Retinal pigment epithelial cell (primary cell): ENCODE measurements around the gene WDR70.
"Not testable (repeated sequence)": the region's sequence is repeated elsewhere in the genome, so short reads cannot be mapped to it uniquely, and the experiment has no call there.

Experiments used
- DNase-seq: peaks from one replicate; pipeline ENCODE4 v3.0.0-alpha.2; 2010; ENCODE audit warnings: low read depth
- H3K4me3 ChIP-seq: 2 replicates; pipeline ENCODE4 v1.5.1; 2011; ENCODE audit warnings: mild to moderate bottlenecking, low read length, control low read depth, moderate library complexity
- TF ChIP-seq, protein P1 (sequence below): conservative IDR thresholded peaks from 2 replicates; pipeline ENCODE4 v1.5.1; 2011; ENCODE audit warnings: low read depth, low read length, control low read depth, inconsistent platforms

Gene WDR70

DNA sequence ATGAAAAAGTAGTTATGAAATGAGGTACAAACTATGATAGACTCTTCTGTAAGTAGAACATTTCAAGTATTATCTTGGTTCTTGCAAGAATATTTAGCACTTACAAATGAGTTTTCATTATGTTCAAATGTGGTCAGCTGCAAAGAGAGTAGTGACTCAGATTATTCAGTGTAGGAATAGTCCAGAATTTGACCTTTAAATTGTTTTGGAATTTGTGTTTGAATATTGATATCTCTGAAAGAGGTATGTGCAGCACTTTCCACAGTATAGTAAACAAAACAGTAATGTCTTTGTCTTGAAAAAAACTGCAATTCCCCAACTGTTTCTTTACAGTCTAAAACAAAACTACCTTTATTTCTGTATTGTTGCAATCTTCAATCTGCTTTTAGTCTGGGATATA, 56.1 kb downstream of the WDR70 start:
- H3K4me3 ChIP-seq: no peak overlapping the region
- TF ChIP-seq, protein P1, sequence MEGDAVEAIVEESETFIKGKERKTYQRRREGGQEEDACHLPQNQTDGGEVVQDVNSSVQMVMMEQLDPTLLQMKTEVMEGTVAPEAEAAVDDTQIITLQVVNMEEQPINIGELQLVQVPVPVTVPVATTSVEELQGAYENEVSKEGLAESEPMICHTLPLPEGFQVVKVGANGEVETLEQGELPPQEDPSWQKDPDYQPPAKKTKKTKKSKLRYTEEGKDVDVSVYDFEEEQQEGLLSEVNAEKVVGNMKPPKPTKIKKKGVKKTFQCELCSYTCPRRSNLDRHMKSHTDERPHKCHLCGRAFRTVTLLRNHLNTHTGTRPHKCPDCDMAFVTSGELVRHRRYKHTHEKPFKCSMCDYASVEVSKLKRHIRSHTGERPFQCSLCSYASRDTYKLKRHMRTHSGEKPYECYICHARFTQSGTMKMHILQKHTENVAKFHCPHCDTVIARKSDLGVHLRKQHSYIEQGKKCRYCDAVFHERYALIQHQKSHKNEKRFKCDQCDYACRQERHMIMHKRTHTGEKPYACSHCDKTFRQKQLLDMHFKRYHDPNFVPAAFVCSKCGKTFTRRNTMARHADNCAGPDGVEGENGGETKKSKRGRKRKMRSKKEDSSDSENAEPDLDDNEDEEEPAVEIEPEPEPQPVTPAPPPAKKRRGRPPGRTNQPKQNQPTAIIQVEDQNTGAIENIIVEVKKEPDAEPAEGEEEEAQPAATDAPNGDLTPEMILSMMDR: no peak

GRCh38 chr5:37436146-37436934, 57.2 kb downstream of the WDR70 start:
- no peak overlapping the region for H3K4me3 ChIP-seq
- TF ChIP-seq, protein P1: no peak
- DNase-seq: no peak

More for the DNA sequence above, 56.1 kb downstream of the WDR70 start:
- no peak for DNase-seq

DNA sequence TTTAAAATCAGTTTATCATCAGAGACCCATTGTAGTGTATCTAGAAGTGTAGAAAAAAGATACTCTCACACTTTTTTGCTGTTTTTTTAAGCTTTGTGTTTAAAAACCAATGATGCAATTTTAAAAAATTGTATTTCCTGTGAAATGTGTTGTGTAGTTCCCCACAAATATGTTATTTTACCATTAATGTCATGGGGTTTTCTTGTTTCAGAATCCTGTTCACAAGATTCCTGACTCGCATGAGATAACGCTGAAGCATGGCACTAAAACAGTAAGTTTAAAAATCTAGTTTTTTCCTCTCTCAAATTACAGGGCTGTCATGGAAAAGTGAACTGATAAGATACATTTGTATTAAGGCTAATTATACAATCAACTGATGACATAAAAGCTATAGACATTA, 58.6 kb downstream of the WDR70 start:
- DNase-seq: no peak
- H3K4me3 ChIP-seq: no peak overlapping the region
- TF ChIP-seq, protein P1: no peak

GRCh38 chr5:37445783-37446182, 66.7 kb downstream of the WDR70 start:
- not testable (repeated sequence) for H3K4me3 ChIP-seq, DNase-seq

- no peak for DNase-seq
Observed at GRCh38 chr5:37448941-37449340, 69.8 kb downstream of the WDR70 start.

DNA sequence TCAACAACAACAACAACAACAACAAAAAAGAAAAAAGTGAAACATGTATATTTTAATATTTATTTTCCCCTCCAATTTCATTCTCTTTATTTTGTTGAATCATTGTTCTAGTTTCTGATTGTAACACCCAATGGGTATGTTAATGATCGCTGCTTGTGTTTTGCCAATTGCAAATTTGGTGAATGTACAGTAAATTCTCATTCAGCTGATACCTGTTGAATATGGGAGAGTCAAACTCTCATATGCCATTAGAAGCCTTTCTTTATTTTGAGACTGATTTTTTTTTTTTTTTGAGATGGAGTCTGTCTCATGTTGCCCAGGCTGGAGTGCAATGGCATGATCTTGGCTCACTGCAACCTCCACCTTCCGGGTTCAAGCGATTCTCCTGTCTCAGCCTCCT, 72.9 kb downstream of the WDR70 start:
- DNase-seq: not testable (repeated sequence)

More at GRCh38 chr5:37448941-37449340, 69.8 kb downstream of the WDR70 start:
- H3K4me3 ChIP-seq: no peak overlapping the region
- TF ChIP-seq, protein P1: no peak

GRCh38 chr5:37453252-37453651, 74.1 kb downstream of the WDR70 start:
- DNase-seq, H3K4me3 ChIP-seq: not testable (repeated sequence)

More for the DNA sequence above, 72.9 kb downstream of the WDR70 start:
- not testable (repeated sequence) for H3K4me3 ChIP-seq

GRCh38 chr5:37454402-37455055, 75.4 kb downstream of the WDR70 start:
- H3K4me3 ChIP-seq, DNase-seq: not testable (repeated sequence)

- not testable (repeated sequence) for DNase-seq, H3K4me3 ChIP-seq
Observed at GRCh38 chr5:37463191-37464051, 84.3 kb downstream of the WDR70 start.

GRCh38 chr5:37464581-37464980, 85.5 kb downstream of the WDR70 start:
- not testable (repeated sequence) for DNase-seq

DNA sequence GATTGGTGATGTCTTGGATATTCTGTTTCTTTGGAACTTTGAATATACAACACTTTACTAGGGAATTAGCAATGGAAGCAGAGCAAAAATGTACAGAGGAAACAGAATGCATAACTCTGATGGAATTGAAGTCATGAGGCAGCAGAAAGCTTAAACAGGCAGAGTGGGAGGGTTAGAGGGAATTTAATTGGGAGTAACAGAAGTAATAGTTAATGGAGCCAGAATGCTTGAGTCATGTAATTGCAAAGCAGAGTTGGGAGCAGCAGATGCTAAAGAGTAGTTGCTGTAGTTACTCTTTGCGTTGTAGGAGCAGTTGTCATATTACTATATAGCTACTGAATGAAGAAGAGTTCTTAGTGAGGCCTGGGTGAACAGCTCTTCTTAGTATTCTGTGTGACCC, 90.3 kb downstream of the WDR70 start:
- DNase-seq, H3K4me3 ChIP-seq: not testable (repeated sequence)

More at GRCh38 chr5:37464581-37464980, 85.5 kb downstream of the WDR70 start:
- not testable (repeated sequence) for H3K4me3 ChIP-seq
